Naive thymus-derived CD4-positive, alpha-beta T cell (primary cell): Measurements from ENCODE around the gene SAPCD1. TPM values are rescaled to one million over a fixed set of nuclear protein-coding genes. Genes with fewer than 3 reads are reported as not detected.

Source experiments
- ATAC-seq: fragments of 150-1000 bp; cut with Tn5 transposase; 2 replicates; pipeline ENCODE4 v1.10.0; 2021; ENCODE audit warnings: mild to moderate bottlenecking, moderate library complexity
- CTCF ChIA-PET: fragments of 350-600 bp; sonication (Branson Sonifier 250); formaldehyde crosslinking; loops from one replicate; lab custom pipeline; 2021; ENCODE audit warnings: antibody characterized with exemption; lab: Charles Lee
- POLR2A ChIA-PET: fragments of 350-600 bp; sonication (Branson Sonifier 250); formaldehyde crosslinking; loops from one replicate; lab custom pipeline; 2021; ENCODE audit warnings: antibody characterized with exemption, inconsistent platforms; lab: Charles Lee
- DNase-seq, 9 donors: peaks; one replicate each; pipeline versions ENCODE4 v3.0.0 to v3.0.0-alpha.2; 2020 to 2022; ENCODE audit warnings: mixed read lengths in 1 of 9
- H3K27ac ChIP-seq: one replicate; pipeline ENCODE4 v1.7.0; 2013; ENCODE audit warnings: mild to moderate bottlenecking, low read depth, low read length, moderate library complexity
- H3K27me3 ChIP-seq, 2 donors: one replicate each; pipeline ENCODE4 v1.7.0; 2013; ENCODE audit warnings: low read length in 2 of 2, mild to moderate bottlenecking in 2 of 2, moderate library complexity in 2 of 2; ENCODE audit not compliant: control insufficient read depth in 2 of 2, insufficient read depth in 2 of 2
- H3K36me3 ChIP-seq, 3 experiments: 1 replicate in 2 of 3; 2 replicates in 1 of 3; pipeline ENCODE4 v1.7.0; 2013; ENCODE audit warnings: low read length in 3 of 3, mild to moderate bottlenecking in 3 of 3, moderate library complexity in 1 of 3; ENCODE audit not compliant: insufficient read depth in 3 of 3, control insufficient read depth in 2 of 3
- H3K4me1 ChIP-seq, 2 donors: one replicate each; pipeline ENCODE4 v1.7.0; 2013; ENCODE audit warnings: low read length in 2 of 2, mild to moderate bottlenecking in 2 of 2, moderate library complexity in 1 of 2; ENCODE audit not compliant: control insufficient read depth in 2 of 2, insufficient read depth in 2 of 2
- H3K4me3 ChIP-seq: 2 replicates; pipeline ENCODE4 v1.7.0; 2013; ENCODE audit warnings: mild to moderate bottlenecking, low read length
- H3K9me3 ChIP-seq, 3 experiments: 1 replicate in 2 of 3; 2 replicates in 1 of 3; pipeline ENCODE4 v1.7.0; 2013; ENCODE audit warnings: low read length in 3 of 3; ENCODE audit not compliant: control insufficient read depth in 2 of 3
- H3K27ac Mint-ChIP-seq, 9 donors: one replicate each; pipeline ENCODE4 v1.8.0; 2020 to 2022; ENCODE audit warnings: mixed read lengths in 9 of 9, mild to moderate bottlenecking in 8 of 9, moderate library complexity in 5 of 9, inconsistent platforms in 2 of 9
- H3K27me3 Mint-ChIP-seq, 5 donors: one replicate each; pipeline ENCODE4 v1.8.0; 2021 to 2022; ENCODE audit warnings: mixed read lengths in 5 of 5, mild to moderate bottlenecking in 1 of 5
- H3K36me3 Mint-ChIP-seq, 5 donors: one replicate each; pipeline ENCODE4 v1.8.0; 2020 to 2022; ENCODE audit warnings: mixed read lengths in 5 of 5, mild to moderate bottlenecking in 3 of 5, inconsistent platforms in 1 of 5
- H3K4me1 Mint-ChIP-seq, 7 donors: one replicate each; pipeline ENCODE4 v1.8.0; 2020 to 2022; ENCODE audit warnings: mixed read lengths in 7 of 7, mild to moderate bottlenecking in 3 of 7, inconsistent platforms in 1 of 7
- H3K4me3 Mint-ChIP-seq, 10 donors: one replicate each; pipeline ENCODE4 v1.8.0; 2020 to 2022; ENCODE audit warnings: mild to moderate bottlenecking in 10 of 10, mixed read lengths in 10 of 10, moderate library complexity in 6 of 10, inconsistent platforms in 2 of 10
- H3K9me3 Mint-ChIP-seq, 11 donors: one replicate each; pipeline ENCODE4 v1.8.0; 2020 to 2022; ENCODE audit warnings: mixed read lengths in 11 of 11, mild to moderate bottlenecking in 4 of 11, inconsistent platforms in 1 of 11, moderate library complexity in 1 of 11
- intact Hi-C, 2 donors: fragments of 100-400 bp; cut with micrococcal nuclease; formaldehyde crosslinking; loops; one replicate each; pipeline ENCODE4 v1.15.1; 2023
- polyA plus RNA-seq, 2 donors: library from polyadenylated mRNA; unstranded; fragments of 300-500 nt; fragmentation: Illumina TruSeq; gene quantifications; one replicate each; pipeline ENCODE4 v1.2.3, GENCODE V29; 2021
- total RNA-seq, 6 experiments: library from RNA in 5 of 6; stranded (reverse) in 5 of 6; gene quantifications; 1 replicate in 5 of 6; 2 replicates in 1 of 6; pipeline ENCODE4 v1.2.3 and lab custom pipeline; 2021 to 2026

SAPCD1 gene
- total and polyA plus RNA-seq, 7 experiments from 2014 or later = 2.3 to 11.1 (median 3.3) TPM; not detected in 2

DNA sequence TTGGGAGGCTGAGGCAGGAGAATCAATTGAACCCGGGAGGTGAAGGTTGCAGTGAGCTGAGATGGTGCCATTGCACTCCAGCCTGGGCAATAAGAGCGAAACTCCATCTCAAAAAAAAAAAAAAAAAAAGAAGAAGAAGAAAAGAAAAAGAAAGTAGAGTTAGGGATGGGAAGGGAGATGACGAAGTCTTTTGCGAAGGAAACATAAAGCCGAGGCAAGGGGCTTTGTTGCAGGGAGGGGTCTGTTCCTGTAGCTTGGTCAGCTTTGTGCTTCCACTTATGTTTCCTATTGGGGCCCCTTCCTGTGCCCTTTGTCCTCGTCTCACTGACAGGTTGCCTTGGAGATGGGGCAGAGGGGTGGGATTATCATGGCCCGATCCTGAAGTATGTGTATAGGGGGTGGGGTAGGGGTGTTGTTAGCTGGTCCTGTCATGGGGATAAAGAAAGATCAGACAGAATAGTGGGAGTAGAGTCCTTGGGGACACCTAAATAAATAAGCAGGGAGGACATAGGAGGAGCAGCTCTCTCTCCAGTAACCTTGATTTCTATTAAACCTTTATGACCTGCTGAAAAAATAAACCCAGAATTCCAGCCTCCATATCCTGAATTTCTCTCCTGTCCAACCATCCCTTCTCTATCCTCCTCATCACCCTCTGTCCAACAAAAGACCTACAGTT is 25.0 kb upstream of the SAPCD1 start:
- Histone ChIP-seq H3K4me3 (peak overlapping the region; percentile 38), H3K9me3 (no peaks in the 10 kb centered on the region), H3K4me1 (peaks cover 41 to 45% of the 10 kb centered on the region in 2 donors), H3K27me3 (no peaks in the 10 kb centered on the region), H3K36me3 (peaks cover 0 to 15% (median 2%) of the 10 kb centered on the region in 3 experiments), H3K27ac (peak overlapping the region; percentile 83)
- H3K9me3 Mint-ChIP-seq = peaks cover 0 to 6% (median 0%) of the 10 kb centered on the region in 11 donors
- peaks cover 41 to 87% (median 71%) of the 10 kb centered on the region in 7 donors for H3K4me1 Mint-ChIP-seq
- ChIA-PET CTCF (interaction anchor here (0.6 to 4.3 kb wide), 9 partner anchors 8 to 84 kb away, joined by 3 to 30 read pairs (median 5); partner anchors contain the start of genes DDAH2, HSPA1A, HSPA1L and LSM2), POLR2A (interaction anchor here (0.7 to 4.6 kb wide), 19 partner anchors 8 to 227 kb away, joined by 3 to 28 read pairs (median 4); partner anchors contain the start of genes BAG6, DDAH2, HSPA1A and HSPA1B)
- intact Hi-C loops = loop anchor here (5.0 to 10.0 kb wide), 8 partner anchors 55 to 1467 kb away; partner anchors contain the start of genes AGPAT1 (in 1 of the 2), DXO (in 1 of the 2), HSD17B8 (in 1 of the 2) and LY6G5C (in 1 of the 2)
- H3K4me3 Mint-ChIP-seq = peak overlapping the region; percentile 86 to 100 (median 96)
- peak in 1 of 9 donors; percentile 26 for DNase-seq
- H3K36me3 Mint-ChIP-seq = peaks cover 0 to 42% (median 5%) of the 10 kb centered on the region in 5 donors
- H3K27me3 Mint-ChIP-seq = no peaks in the 10 kb centered on the region
- ATAC-seq = no peak
- peak overlapping the region; percentile 88 to 94 (median 90) for H3K27ac Mint-ChIP-seq

- Mint-ChIP-seq H3K36me3 (peaks cover 0 to 41% (median 2%) of the 10 kb centered on the region in 5 donors), H3K4me3 (peak overlapping the region; percentile 86 to 100 (median 96)), H3K9me3 (peaks cover 0 to 5% (median 0%) of the 10 kb centered on the region in 11 donors), H3K27me3 (no peaks in the 10 kb centered on the region), H3K27ac (peak overlapping the region; percentile 74 to 94 (median 90)), H3K4me1 (peaks cover 41 to 84% (median 68%) of the 10 kb centered on the region in 7 donors)
- Histone ChIP-seq H3K36me3 (peaks cover 0 to 9% (median 0%) of the 10 kb centered on the region in 3 experiments), H3K9me3 (no peaks in the 10 kb centered on the region), H3K4me1 (peaks cover 41 to 45% of the 10 kb centered on the region in 2 donors), H3K27me3 (no peaks in the 10 kb centered on the region), H3K4me3 (peak overlapping the region; percentile 38), H3K27ac (peak overlapping the region; percentile 83)
- peak in 8 of 9 donors; percentile 56 to 83 (median 78) for DNase-seq
- ChIA-PET CTCF (interaction anchor here (0.6 to 4.3 kb wide), 13 partner anchors 9 to 342 kb away, joined by 3 to 30 read pairs (median 4); partner anchors contain the start of genes DDAH2, HSPA1A, HSPA1L and LSM2), POLR2A (interaction anchor here (0.6 to 4.6 kb wide), 25 partner anchors 9 to 234 kb away, joined by 3 to 28 read pairs (median 4); partner anchors contain the start of genes ABHD16A, BAG6, DDAH2 and HSPA1A)
- ATAC-seq = peak; percentile 62
- intact Hi-C loops = loop anchor here (1.0 to 10.0 kb wide), 22 partner anchors 8 to 1467 kb away; partner anchors contain the start of genes HSPA1B (in 2 of the 2), VARS1 (in 2 of the 2), AGPAT1 (in 1 of the 2) and ATP6V1G2 (in 1 of the 2)
Measured at GRCh38 chr6:31737991-31738979, 24.2 kb upstream of the SAPCD1 start.

GRCh38 chr6:31739639-31740396 is 22.6 kb upstream of the SAPCD1 start, which contains the start of gene MSH5:
TSS of gene MSH5 (plus strand) at chr6:31740005. CDS start at chr6:31740467, 462 bp downstream.
- peak; percentile 82 to 97 (median 92) for DNase-seq
- Mint-ChIP-seq H3K27ac (peak within 1 kb of the TSS; percentile 83 to 94 (median 90)), H3K4me3 (peak within 1 kb of the TSS; percentile 86 to 100 (median 98)), H3K9me3 (peaks cover 0 to 5% (median 0%) of the 10 kb centered on the region in 11 donors), H3K4me1 (peaks cover 41 to 69% (median 61%) of the 10 kb centered on the region in 7 donors), H3K36me3 (peaks cover 0 to 26% (median 0%) of the 10 kb centered on the region in 5 donors), H3K27me3 (no peaks in the 10 kb centered on the region)
- no peaks in the 10 kb centered on the region for H3K27me3 ChIP-seq
- H3K4me3 ChIP-seq = peak within 1 kb of the TSS; percentile 68
- CTCF ChIA-PET = interaction anchor here (0.9 to 4.3 kb wide), 5 partner anchors 11 to 56 kb away, joined by 3 to 30 read pairs (median 5); partner anchors contain the start of genes DDAH2 and VARS1
- no peaks in the 10 kb centered on the region for H3K36me3 ChIP-seq
- H3K4me1 ChIP-seq = peaks cover 32 to 33% of the 10 kb centered on the region in 2 donors
- intact Hi-C loops = loop anchor here (1.0 to 10.0 kb wide), 18 partner anchors 37 to 1465 kb away; partner anchors contain the start of genes ABHD16A (in 2 of the 2), HSPA1B (in 2 of the 2), AGPAT1 (in 1 of the 2) and ATP6V1G2 (in 1 of the 2)
- H3K27ac ChIP-seq = peak within 1 kb of the TSS; percentile 69
- ATAC-seq = peak; percentile 93
- POLR2A ChIA-PET = interaction anchor here (0.6 to 4.6 kb wide), 13 partner anchors 9 to 413 kb away, joined by 3 to 28 read pairs (median 3); partner anchors contain the start of genes BAG6, LSM2 and VARS1
- no peaks in the 10 kb centered on the region for H3K9me3 ChIP-seq

GRCh38 chr6:31740397-31741223 is 21.8 kb upstream of the SAPCD1 start:
- ChIA-PET CTCF (interaction anchor here (0.9 to 4.3 kb wide), 3 partner anchors 11 to 51 kb away, joined by 3 to 30 read pairs (median 5); partner anchors contain the start of gene DDAH2), POLR2A (interaction anchor here (0.6 to 4.6 kb wide), 8 partner anchors 10 to 412 kb away, joined by 3 to 28 read pairs (median 4); partner anchors contain the start of genes BAG6, HSPA1B and LSM2)
- Mint-ChIP-seq H3K4me1 (peaks cover 41 to 64% (median 53%) of the 10 kb centered on the region in 7 donors), H3K4me3 (peak overlapping the region; percentile 86 to 100 (median 96)), H3K27me3 (no peaks in the 10 kb centered on the region), H3K27ac (peak overlapping the region in 7 of 9 donors; percentile 78 to 93 (median 89)), H3K36me3 (peaks cover 0 to 25% (median 0%) of the 10 kb centered on the region in 5 donors), H3K9me3 (peaks cover 0 to 3% (median 0%) of the 10 kb centered on the region in 11 donors)
- H3K4me3 ChIP-seq = peak overlapping the region; percentile 68
- no peaks in the 10 kb centered on the region for H3K9me3 ChIP-seq
- H3K4me1 ChIP-seq = peaks cover 29 to 33% of the 10 kb centered on the region in 2 donors
- peak overlapping the region; percentile 69 for H3K27ac ChIP-seq
- intact Hi-C loops = no loop called here
- DNase-seq (peak in 1 of 9 donors; percentile 62), ATAC-seq (peak; percentile 1)
- H3K27me3 ChIP-seq = no peaks in the 10 kb centered on the region
- H3K36me3 ChIP-seq = no peaks in the 10 kb centered on the region
